Stimulated activated CD4-positive, alpha-beta T cell treated with anti-CD3 and anti-CD28 coated beads, Interleukin-2, amount 100 ng/mL, for 48 hours (primary cell): ENCODE data around the gene AP2B1.

ENCODE experiments used
- DNase-seq, 2 donors: peaks; one replicate each; pipeline ENCODE4 v3.0.0-alpha.2; 2020

The AP2B1 gene

GRCh38 chr17:35705230-35705629 is 118.1 kb downstream of the AP2B1 start:
- DNase-seq: no peak

- DNase-seq: no peak
Measured at GRCh38 chr17:35705705-35706104, 118.6 kb downstream of the AP2B1 start.

- no peak for DNase-seq
Measured at GRCh38 chr17:35708149-35708548, 121.0 kb downstream of the AP2B1 start.

- DNase-seq: no peak
Measured at GRCh38 chr17:35708951-35709350, 121.8 kb downstream of the AP2B1 start.

- no peak for DNase-seq
Measured at GRCh38 chr17:35709874-35710273, 122.8 kb downstream of the AP2B1 start.

- no peak for DNase-seq
Measured at GRCh38 chr17:35710950-35711349, 123.8 kb downstream of the AP2B1 start.

GRCh38 chr17:35713069-35713728 is 126.1 kb downstream of the AP2B1 start:
- no peak for DNase-seq

- DNase-seq: no peak
Measured at GRCh38 chr17:35714988-35715387, 127.9 kb downstream of the AP2B1 start.

- no peak for DNase-seq
Measured at GRCh38 chr17:35715416-35715815, 128.3 kb downstream of the AP2B1 start.

GRCh38 chr17:35716173-35716572 is 129.1 kb downstream of the AP2B1 start:
- no peak for DNase-seq

GRCh38 chr17:35716897-35717465 is 129.9 kb downstream of the AP2B1 start:
- no peak for DNase-seq

GRCh38 chr17:35717475-35717874 is 130.4 kb downstream of the AP2B1 start:
- DNase-seq: no peak

GRCh38 chr17:35723735-35724134 is 136.6 kb downstream of the AP2B1 start:
- no peak for DNase-seq

- no peak for DNase-seq
Measured at GRCh38 chr17:35725058-35725457, 137.9 kb downstream of the AP2B1 start.

GRCh38 chr17:35725802-35726126 is 138.6 kb downstream of the AP2B1 start:
- no peak for DNase-seq

- DNase-seq: no peak
Measured at GRCh38 chr17:35726127-35726952, 139.2 kb downstream of the AP2B1 start.

- no peak for DNase-seq
Measured at GRCh38 chr17:35726953-35727460, 139.9 kb downstream of the AP2B1 start.

GRCh38 chr17:35727635-35728034 is 140.5 kb downstream of the AP2B1 start:
- DNase-seq: no peak

- DNase-seq: no peak
Measured at GRCh38 chr17:35728551-35728950, 141.4 kb downstream of the AP2B1 start.

GRCh38 chr17:35729405-35729833 is 142.3 kb downstream of the AP2B1 start:
- DNase-seq: no peak

- no peak for DNase-seq
Measured at GRCh38 chr17:35730400-35731005, 143.4 kb downstream of the AP2B1 start.

- DNase-seq: peak; percentile 31 to 47
Measured at GRCh38 chr17:35731239-35731916, 144.3 kb downstream of the AP2B1 start, which contains the start of gene RASL10B. Gene RASL10B, plus strand, starts transcription at chr17:35731639. Its CDS starts 3,546 bp downstream, at chr17:35735185.
